Astrocyte (in vitro differentiated cells and primary cell): ENCODE results near the gene PAPLN. TPM values are rescaled to one million over a fixed set of nuclear protein-coding genes. Genes with fewer than 3 reads are reported as not detected.

ENCODE experiments used
- DNase-seq: peaks from one replicate; pipeline ENCODE4 v3.0.0-alpha.2; 2010; ENCODE audit warnings: low read depth
- FAIRE-seq: peaks from 2 replicates; lab custom pipeline; 2011; peaks lifted over from hg19 to GRCh38; lab: Jason Lieb, UNC
- H2AFZ ChIP-seq: 2 replicates; pipeline ENCODE4 v1.6.0; 2012; ENCODE audit warnings: low read depth, low read length, inconsistent platforms
- H3K27ac ChIP-seq: 2 replicates; pipeline ENCODE4 v1.5.1; 2011; ENCODE audit warnings: low read depth, low read length, inconsistent platforms
- H3K27me3 ChIP-seq: 2 replicates; pipeline ENCODE4 v1.6.0; 2011; ENCODE audit warnings: low read length, inconsistent platforms; ENCODE audit not compliant: insufficient read depth
- H3K36me3 ChIP-seq: 2 replicates; pipeline ENCODE4 v1.5.1; 2011; ENCODE audit warnings: low read length, inconsistent platforms; ENCODE audit not compliant: insufficient read depth
- H3K4me1 ChIP-seq: 2 replicates; pipeline ENCODE4 v1.5.1; 2011; ENCODE audit warnings: low read length, inconsistent platforms; ENCODE audit not compliant: insufficient read depth
- H3K4me2 ChIP-seq: 2 replicates; pipeline ENCODE4 v1.6.0; 2012; ENCODE audit warnings: low read length, inconsistent platforms
- H3K4me3 ChIP-seq: 2 replicates; pipeline ENCODE4 v1.5.1; 2011; ENCODE audit warnings: low read depth, mild to moderate bottlenecking, low read length, inconsistent platforms; ENCODE audit not compliant: insufficient read depth
- H3K79me2 ChIP-seq: 2 replicates; pipeline ENCODE4 v1.6.0; 2012; ENCODE audit warnings: mild to moderate bottlenecking, low read length, inconsistent platforms; ENCODE audit not compliant: insufficient read depth
- H3K9ac ChIP-seq: 2 replicates; pipeline ENCODE4 v1.6.0; 2012; ENCODE audit warnings: mild to moderate bottlenecking, low read length, inconsistent platforms
- H3K9me3 ChIP-seq: 2 replicates; pipeline ENCODE4 v1.5.1; 2012; ENCODE audit warnings: low read depth, mild to moderate bottlenecking, low read length, inconsistent platforms; ENCODE audit not compliant: insufficient read depth
- H4K20me1 ChIP-seq: 2 replicates; pipeline ENCODE4 v1.6.0; 2012; ENCODE audit warnings: low read length, inconsistent platforms; ENCODE audit not compliant: insufficient read depth
- H3K27ac Mint-ChIP-seq: one replicate; pipeline ENCODE4 v1.8.0; 2021; ENCODE audit warnings: mild to moderate bottlenecking, mixed read lengths; ENCODE audit not compliant: unreplicated experiment
- H3K27me3 Mint-ChIP-seq: one replicate; pipeline ENCODE4 v1.8.0; 2021; ENCODE audit warnings: low read depth, mixed read lengths; ENCODE audit not compliant: unreplicated experiment
- H3K36me3 Mint-ChIP-seq: one replicate; pipeline ENCODE4 v1.8.0; 2021; ENCODE audit warnings: low read depth, mixed read lengths; ENCODE audit not compliant: unreplicated experiment
- H3K4me1 Mint-ChIP-seq: one replicate; pipeline ENCODE4 v1.8.0; 2021; ENCODE audit warnings: low read depth, mixed read lengths; ENCODE audit not compliant: unreplicated experiment
- H3K4me3 Mint-ChIP-seq: one replicate; pipeline ENCODE4 v1.8.0; 2021; ENCODE audit warnings: mild to moderate bottlenecking, moderate library complexity, mixed read lengths; ENCODE audit not compliant: unreplicated experiment
- H3K9me3 Mint-ChIP-seq: one replicate; pipeline ENCODE4 v1.8.0; 2021; ENCODE audit warnings: mild to moderate bottlenecking, mixed read lengths; ENCODE audit not compliant: unreplicated experiment
- EZH2 ChIP-seq: IDR thresholded peaks from 2 replicates; pipeline ENCODE4 v1.6.1; 2012; ENCODE audit warnings: mild to moderate bottlenecking, low read length, inconsistent platforms; ENCODE audit not compliant: insufficient read depth
- total RNA-seq: library from RNA; stranded (reverse); gene quantifications from 2 replicates; pipeline ENCODE4 v1.2.1, GENCODE V29; 2021
- TF ChIP-seq, protein P1 (sequence below): IDR thresholded peaks from 2 replicates; pipeline ENCODE4 v1.5.1; 2011; ENCODE audit warnings: low read depth, mild to moderate bottlenecking, inconsistent platforms, low read length, moderate library complexity; ENCODE audit not compliant: insufficient read depth

Gene PAPLN
- total RNA-seq, 1 donor from 2014 or later = 5.0 TPM

DNA sequence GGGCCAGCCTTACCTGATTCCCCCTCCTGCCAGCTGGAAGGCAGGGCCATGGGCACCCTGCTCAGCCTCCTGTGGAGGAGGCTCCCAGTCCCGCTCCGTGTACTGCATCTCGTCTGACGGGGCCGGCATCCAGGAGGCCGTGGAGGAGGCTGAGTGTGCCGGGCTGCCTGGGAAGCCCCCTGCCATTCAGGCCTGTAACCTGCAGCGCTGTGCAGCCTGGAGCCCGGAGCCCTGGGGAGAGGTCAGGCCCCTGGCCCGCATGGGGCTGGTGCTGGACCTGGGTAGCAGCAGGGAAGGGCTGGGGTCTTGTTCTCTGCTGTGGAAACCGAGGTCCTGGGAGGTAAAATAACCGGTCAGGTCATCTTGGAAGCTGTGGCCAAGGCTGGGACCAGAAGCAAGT, 16.4 kb downstream of the PAPLN start:
- H3K27me3 ChIP-seq = no peaks in the 10 kb centered on the region
- Mint-ChIP-seq H3K27ac (no peak overlapping the region), H3K9me3 (no peaks in the 10 kb centered on the region), H3K36me3 (peaks cover 3% of the 10 kb centered on the region), H3K27me3 (peaks cover 7% of the 10 kb centered on the region), H3K4me3 (no peak overlapping the region), H3K4me1 (no peaks in the 10 kb centered on the region)
- DNase-seq (no peak), FAIRE-seq (no peak)
- no peaks in the 10 kb centered on the region for H3K36me3 ChIP-seq
- H3K4me2 ChIP-seq = no peak overlapping the region
- H4K20me1 ChIP-seq = no peaks in the 10 kb centered on the region
- H3K9ac ChIP-seq = no peak overlapping the region
- H3K4me1 ChIP-seq = peaks cover 1% of the 10 kb centered on the region
- H3K4me3 ChIP-seq = no peak overlapping the region
- H3K9me3 ChIP-seq = no peaks in the 10 kb centered on the region
- TF ChIP-seq EZH2 = no peak
- TF ChIP-seq, protein P1, sequence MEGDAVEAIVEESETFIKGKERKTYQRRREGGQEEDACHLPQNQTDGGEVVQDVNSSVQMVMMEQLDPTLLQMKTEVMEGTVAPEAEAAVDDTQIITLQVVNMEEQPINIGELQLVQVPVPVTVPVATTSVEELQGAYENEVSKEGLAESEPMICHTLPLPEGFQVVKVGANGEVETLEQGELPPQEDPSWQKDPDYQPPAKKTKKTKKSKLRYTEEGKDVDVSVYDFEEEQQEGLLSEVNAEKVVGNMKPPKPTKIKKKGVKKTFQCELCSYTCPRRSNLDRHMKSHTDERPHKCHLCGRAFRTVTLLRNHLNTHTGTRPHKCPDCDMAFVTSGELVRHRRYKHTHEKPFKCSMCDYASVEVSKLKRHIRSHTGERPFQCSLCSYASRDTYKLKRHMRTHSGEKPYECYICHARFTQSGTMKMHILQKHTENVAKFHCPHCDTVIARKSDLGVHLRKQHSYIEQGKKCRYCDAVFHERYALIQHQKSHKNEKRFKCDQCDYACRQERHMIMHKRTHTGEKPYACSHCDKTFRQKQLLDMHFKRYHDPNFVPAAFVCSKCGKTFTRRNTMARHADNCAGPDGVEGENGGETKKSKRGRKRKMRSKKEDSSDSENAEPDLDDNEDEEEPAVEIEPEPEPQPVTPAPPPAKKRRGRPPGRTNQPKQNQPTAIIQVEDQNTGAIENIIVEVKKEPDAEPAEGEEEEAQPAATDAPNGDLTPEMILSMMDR = no peak
- H3K79me2 ChIP-seq = no peaks in the 10 kb centered on the region
- no peak overlapping the region for H2AFZ ChIP-seq
- H3K27ac ChIP-seq = no peak overlapping the region

DNA sequence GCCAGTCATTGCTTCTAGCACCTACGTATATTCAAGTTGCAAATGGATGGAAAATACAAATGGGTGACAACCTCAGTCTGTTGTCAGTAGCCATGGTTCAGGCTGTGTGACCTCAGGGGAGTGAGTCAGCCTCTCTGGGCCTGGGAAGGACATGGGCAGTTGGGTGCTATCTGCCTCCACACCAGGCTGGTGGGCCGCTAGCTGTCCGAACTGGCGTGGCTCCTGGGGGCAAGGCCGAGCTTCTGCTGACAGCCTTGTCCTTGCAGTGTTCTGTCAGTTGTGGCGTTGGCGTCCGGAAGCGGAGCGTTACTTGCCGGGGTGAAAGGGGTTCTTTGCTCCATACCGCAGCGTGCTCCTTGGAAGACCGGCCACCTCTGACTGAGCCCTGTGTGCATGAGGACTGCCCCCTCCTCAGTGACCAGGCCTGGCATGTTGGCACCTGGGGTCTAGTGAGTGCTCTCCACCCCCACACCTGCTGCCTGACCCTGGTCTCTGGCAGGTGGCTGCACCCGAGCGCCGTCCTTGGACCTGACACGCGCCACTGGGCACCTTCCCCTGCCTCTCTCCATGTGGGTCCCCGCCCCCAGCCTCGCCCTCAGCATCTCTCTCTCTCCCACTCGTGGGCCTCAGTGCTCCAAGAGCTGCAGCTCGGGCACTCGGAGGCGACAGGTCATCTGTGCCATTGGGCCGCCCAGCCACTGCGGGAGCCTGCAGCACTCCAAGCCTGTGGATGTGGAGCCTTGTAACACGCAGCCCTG, 17.1 kb downstream of the PAPLN start:
- Histone ChIP-seq H3K4me1 (no peaks in the 10 kb centered on the region), H3K4me3 (no peak overlapping the region), H2AFZ (no peak overlapping the region), H3K9ac (no peak overlapping the region), H3K9me3 (no peaks in the 10 kb centered on the region), H3K27me3 (no peaks in the 10 kb centered on the region), H3K36me3 (no peaks in the 10 kb centered on the region), H3K79me2 (no peaks in the 10 kb centered on the region), H4K20me1 (no peaks in the 10 kb centered on the region), H3K4me2 (no peak overlapping the region), H3K27ac (no peak overlapping the region)
- peaks cover 7% of the 10 kb centered on the region for H3K27me3 Mint-ChIP-seq
- no peak for FAIRE-seq
- no peaks in the 10 kb centered on the region for H3K4me1 Mint-ChIP-seq
- no peaks in the 10 kb centered on the region for H3K9me3 Mint-ChIP-seq
- DNase-seq = no peak
- H3K27ac Mint-ChIP-seq = no peak overlapping the region
- no peak for TF ChIP-seq EZH2
- TF ChIP-seq, protein P1 = no peak
- H3K36me3 Mint-ChIP-seq = peaks cover 3% of the 10 kb centered on the region
- H3K4me3 Mint-ChIP-seq = no peak overlapping the region

DNA sequence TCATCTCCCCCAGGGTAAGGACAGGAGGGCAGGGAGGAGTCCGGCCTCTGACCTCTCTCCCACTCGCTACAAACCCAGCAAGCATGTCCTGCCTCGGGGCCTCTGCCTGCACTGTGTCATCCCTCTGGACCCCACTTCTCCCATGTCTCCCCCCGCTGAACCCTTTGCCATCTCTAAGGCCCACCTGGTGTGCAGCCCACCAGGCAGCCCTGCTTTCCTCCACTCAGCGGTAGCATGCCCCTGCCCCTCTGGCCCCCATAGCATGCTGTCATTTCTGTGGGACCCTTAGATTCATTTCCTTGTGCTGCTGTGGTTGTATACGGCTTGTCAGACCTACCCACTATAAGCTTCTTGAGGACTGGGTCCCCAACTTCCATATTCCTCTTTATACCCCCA, 17.7 kb downstream of the PAPLN start:
- no peak overlapping the region for H2AFZ ChIP-seq
- H3K9ac ChIP-seq = no peak overlapping the region
- H3K4me1 ChIP-seq = no peaks in the 10 kb centered on the region
- H3K36me3 Mint-ChIP-seq = peaks cover 3% of the 10 kb centered on the region
- FAIRE-seq (no peak), DNase-seq (no peak)
- H3K79me2 ChIP-seq = no peaks in the 10 kb centered on the region
- H3K36me3 ChIP-seq = no peaks in the 10 kb centered on the region
- TF ChIP-seq EZH2 = no peak
- TF ChIP-seq, protein P1 = no peak
- H3K9me3 ChIP-seq = no peaks in the 10 kb centered on the region
- no peaks in the 10 kb centered on the region for H3K9me3 Mint-ChIP-seq
- H4K20me1 ChIP-seq = no peaks in the 10 kb centered on the region
- no peak overlapping the region for H3K4me3 Mint-ChIP-seq
- no peak overlapping the region for H3K4me3 ChIP-seq
- peaks cover 7% of the 10 kb centered on the region for H3K27me3 Mint-ChIP-seq
- no peak overlapping the region for H3K4me2 ChIP-seq
- H3K27ac ChIP-seq = no peak overlapping the region
- no peak overlapping the region for H3K27ac Mint-ChIP-seq
- no peaks in the 10 kb centered on the region for H3K27me3 ChIP-seq
- no peaks in the 10 kb centered on the region for H3K4me1 Mint-ChIP-seq
